Measurements from ENCODE around the gene MYH16. TPM values are rescaled to one million over a fixed set of nuclear protein-coding genes. Genes with fewer than 3 reads are reported as not detected.
"Not testable (repeated sequence)": the region's sequence is repeated elsewhere in the genome, so short reads cannot be mapped to it uniquely, and the experiment has no call there.

Gene MYH16
- total and polyA plus RNA-seq, 9 donors = not detected

- no peak for DNase-seq
- Histone ChIP-seq H3K27ac (no peak overlapping the region), H3K4me3 (no peak overlapping the region), H3K27me3 (no peaks in the 10 kb centered on the region), H3K36me3 (no peaks in the 10 kb centered on the region), H3K9me3 (no peaks in the 10 kb centered on the region), H3K4me1 (ENCODE audit: insufficient read depth) (no peaks in the 10 kb centered on the region)
- 84 to 91% (median 91%) methylated on average over 7 of the region's 7 CpGs for WGBS, 3 donors
- intact Hi-C loops (cut with DNase I) = no loop called here
- TF ChIP-seq POLR2A (IDR thresholded peaks at IDR 0.05) (no peak), EP300 (IDR thresholded peaks at IDR 0.05) (no peak), CTCF (IDR thresholded peaks at IDR 0.05) (no peak)
Measured at GRCh38 chr7:99275496-99275895, 2.9 kb downstream of the MYH16 start.

GRCh38 chr7:99278180-99278579 is 5.5 kb downstream of the MYH16 start:
- Histone ChIP-seq H3K27ac (no peak overlapping the region), H3K4me3 (no peak overlapping the region), H3K27me3 (no peaks in the 10 kb centered on the region), H3K36me3 (no peaks in the 10 kb centered on the region), H3K4me1 (ENCODE audit: insufficient read depth) (no peaks in the 10 kb centered on the region), H3K9me3 (no peaks in the 10 kb centered on the region)
- intact Hi-C loops (cut with DNase I) = no loop called here
- 82 to 86% (median 85%) methylated on average over 5 of the region's 5 CpGs for WGBS, 3 donors
- TF ChIP-seq POLR2A (IDR thresholded peaks at IDR 0.05) (no peak), CTCF (IDR thresholded peaks at IDR 0.05) (no peak), EP300 (IDR thresholded peaks at IDR 0.05) (no peak)
- DNase-seq = no peak

GRCh38 chr7:99284165-99284564 is 11.5 kb downstream of the MYH16 start:
- WGBS, 3 donors = 93 to 96% (median 96%) methylated on average over 4 of the region's 4 CpGs
- H3K4me3 ChIP-seq; H3K27me3 ChIP-seq; DNase-seq; H3K36me3 ChIP-seq; intact Hi-C loops (cut with DNase I); H3K4me1 ChIP-seq (ENCODE audit: insufficient read depth); H3K27ac ChIP-seq; H3K9me3 ChIP-seq: not testable (repeated sequence)

GRCh38 chr7:99287779-99288534 is 15.3 kb downstream of the MYH16 start:
- Histone ChIP-seq H3K27me3 (no peaks in the 10 kb centered on the region), H3K9me3 (no peaks in the 10 kb centered on the region), H3K4me1 (ENCODE audit: insufficient read depth) (no peaks in the 10 kb centered on the region), H3K27ac (no peak overlapping the region), H3K36me3 (no peaks in the 10 kb centered on the region), H3K4me3 (no peak overlapping the region)
- WGBS, 3 donors = 90 to 94% (median 94%) methylated on average over 23 of the region's 23 CpGs
- DNase-seq = no peak
- intact Hi-C loops (cut with DNase I) = no loop called here
- TF ChIP-seq POLR2A (IDR thresholded peaks at IDR 0.05) (no peak), EP300 (IDR thresholded peaks at IDR 0.05) (no peak), CTCF (IDR thresholded peaks at IDR 0.05) (no peak)

- TF ChIP-seq EP300 (IDR thresholded peaks at IDR 0.05) = no peak
- 70 to 76% (median 73%) methylated on average over 9 of the region's 9 CpGs for WGBS, 3 donors
- H3K36me3 ChIP-seq = no peaks in the 10 kb centered on the region
Measured at GRCh38 chr7:99289185-99289584, 16.5 kb downstream of the MYH16 start.

GRCh38 chr7:99290148-99290547 is 17.5 kb downstream of the MYH16 start:
- H3K9me3 ChIP-seq; H3K4me1 ChIP-seq (ENCODE audit: insufficient read depth); H3K4me3 ChIP-seq; intact Hi-C loops (cut with DNase I); H3K27ac ChIP-seq; H3K36me3 ChIP-seq; DNase-seq; H3K27me3 ChIP-seq: not testable (repeated sequence)
- 95 to 97% (median 96%) methylated on average over 3 of the region's 3 CpGs for WGBS, 3 donors

More at GRCh38 chr7:99289185-99289584, 16.5 kb downstream of the MYH16 start:
- DNase-seq = no peak
- Histone ChIP-seq H3K4me3 (no peak overlapping the region), H3K27ac (no peak overlapping the region), H3K4me1 (ENCODE audit: insufficient read depth) (no peaks in the 10 kb centered on the region), H3K27me3 (no peaks in the 10 kb centered on the region), H3K9me3 (no peaks in the 10 kb centered on the region)
- intact Hi-C loops (cut with DNase I) = no loop called here
